H9 (cell line): ENCODE data around the gene GSG1L. TPM values are rescaled to one million over a fixed set of nuclear protein-coding genes. Genes with fewer than 3 reads are reported as not detected.

Experiments used
- DNase-seq: peaks from one replicate; pipeline ENCODE4 v3.0.0-alpha.2; 2017
- H2AFZ ChIP-seq: one replicate; pipeline ENCODE4 v1.6.1; 2013; ENCODE audit warnings: mild to moderate bottlenecking, low read length, control low read depth, moderate library complexity
- H2AK5ac ChIP-seq: 2 replicates; pipeline ENCODE4 v1.6.1; 2013; ENCODE audit warnings: low read length, control low read depth, mixed read lengths; ENCODE audit not compliant: insufficient read length
- H2BK120ac ChIP-seq: one replicate; pipeline ENCODE4 v1.6.1; 2013; ENCODE audit warnings: low read depth, mild to moderate bottlenecking, low read length, control low read depth, inconsistent platforms; ENCODE audit not compliant: poor library complexity, severe bottlenecking
- H2BK12ac ChIP-seq: 2 replicates; pipeline ENCODE4 v1.6.1; 2013; ENCODE audit warnings: low read length, control low read depth, mixed read lengths, low read depth; ENCODE audit not compliant: insufficient read length
- H2BK15ac ChIP-seq: 2 replicates; pipeline ENCODE4 v1.6.1; 2013; ENCODE audit warnings: low read depth, low read length, control low read depth
- H2BK20ac ChIP-seq: one replicate; pipeline ENCODE4 v1.6.1; 2013; ENCODE audit warnings: low read depth, mild to moderate bottlenecking, low read length, control low read depth, inconsistent platforms; ENCODE audit not compliant: poor library complexity, severe bottlenecking
- H2BK5ac ChIP-seq: 2 replicates; pipeline ENCODE4 v1.6.1; 2013; ENCODE audit warnings: low read length, control low read depth, mixed read lengths; ENCODE audit not compliant: insufficient read length
- H3K14ac ChIP-seq: 2 replicates; pipeline ENCODE4 v1.6.1; 2013; ENCODE audit warnings: low read length, control low read depth; ENCODE audit not compliant: insufficient read depth
- H3K18ac ChIP-seq: 2 replicates; pipeline ENCODE4 v1.6.1; 2013; ENCODE audit warnings: low read depth, mild to moderate bottlenecking, mixed read lengths, low read length, control low read depth; ENCODE audit not compliant: insufficient read length
- H3K23ac ChIP-seq: 2 replicates; pipeline ENCODE4 v1.6.1; 2013; ENCODE audit warnings: low read length, control low read depth, mixed read lengths, low read depth; ENCODE audit not compliant: insufficient read length
- H3K23me2 ChIP-seq: 2 replicates; pipeline ENCODE4 v1.6.1; 2013; ENCODE audit warnings: low read depth, mild to moderate bottlenecking, mixed read lengths, low read length, control low read depth; ENCODE audit not compliant: insufficient read length, poor library complexity, severe bottlenecking
- H3K27ac ChIP-seq: 2 replicates; pipeline ENCODE4 v1.5.1; 2013; ENCODE audit warnings: low read length, control low read depth, mixed read lengths, low read depth; ENCODE audit not compliant: insufficient read length
- H3K27me3 ChIP-seq: 2 replicates; pipeline ENCODE4 v1.6.1; 2013; ENCODE audit warnings: low read length, control low read depth, inconsistent platforms; ENCODE audit not compliant: insufficient read depth
- H3K4ac ChIP-seq: 2 replicates; pipeline ENCODE4 v1.6.1; 2013; ENCODE audit warnings: low read depth, mild to moderate bottlenecking, control low read depth, inconsistent platforms, low read length, moderate library complexity
- H3K4me1 ChIP-seq: 2 replicates; pipeline ENCODE4 v1.6.1; 2013; ENCODE audit warnings: low read length, control low read depth, inconsistent platforms; ENCODE audit not compliant: insufficient read depth
- H3K4me2 ChIP-seq: 2 replicates; pipeline ENCODE4 v1.6.1; 2013; ENCODE audit warnings: low read length, control low read depth, mixed read lengths; ENCODE audit not compliant: insufficient read length, insufficient read depth
- H3K56ac ChIP-seq: 2 replicates; pipeline ENCODE4 v1.6.1; 2013; ENCODE audit warnings: low read depth, mild to moderate bottlenecking, mixed read lengths, low read length, control low read depth; ENCODE audit not compliant: insufficient read length
- H3K79me1 ChIP-seq: 2 replicates; pipeline ENCODE4 v1.6.1; 2013; ENCODE audit warnings: low read depth, mild to moderate bottlenecking, moderate library complexity, low read length, control low read depth, inconsistent platforms; ENCODE audit not compliant: insufficient read depth, poor library complexity, severe bottlenecking
- H3K79me2 ChIP-seq: 2 replicates; pipeline ENCODE4 v1.6.1; 2013; ENCODE audit warnings: low read length, control low read depth, inconsistent platforms; ENCODE audit not compliant: insufficient read depth
- H3K9ac ChIP-seq: 2 replicates; pipeline ENCODE4 v1.6.1; 2013; ENCODE audit warnings: low read length, control low read depth, mixed read lengths; ENCODE audit not compliant: insufficient read length; ENCODE audit errors: extremely low read depth
- H3K9me3 ChIP-seq: one replicate; pipeline ENCODE4 v1.6.1; 2013; ENCODE audit warnings: low read depth, low read length, inconsistent platforms; ENCODE audit not compliant: control insufficient read depth
- H3T11ph ChIP-seq: one replicate; pipeline ENCODE4 v1.6.1; 2013; ENCODE audit warnings: mild to moderate bottlenecking, low read length, control low read depth, inconsistent platforms
- H4K20me1 ChIP-seq: one replicate; pipeline ENCODE4 v1.6.1; 2013; ENCODE audit not compliant: control insufficient read depth, insufficient read length, insufficient read depth
- H4K5ac ChIP-seq: 2 replicates; pipeline ENCODE4 v1.6.1; 2013; ENCODE audit warnings: low read depth, mild to moderate bottlenecking, mixed read lengths, low read length, control low read depth; ENCODE audit not compliant: insufficient read length
- H4K8ac ChIP-seq: replicated peaks from 2 replicates; pipeline ENCODE4 v1.6.1; 2013; ENCODE audit warnings: low read length, control low read depth, mixed read lengths, low read depth; ENCODE audit not compliant: insufficient read length
- H4K91ac ChIP-seq: 2 replicates; pipeline ENCODE4 v1.6.1; 2013; ENCODE audit warnings: low read depth, mild to moderate bottlenecking, moderate library complexity, mixed read lengths, low read length, control low read depth; ENCODE audit not compliant: insufficient read length
- H3K27ac Mint-ChIP-seq, 3 experiments: 2 replicates in 2 of 3; 3 replicates in 1 of 3; pipeline ENCODE4 v1.8.0; 2020 to 2021; ENCODE audit warnings: mixed read lengths in 3 of 3, mild to moderate bottlenecking in 1 of 3, moderate library complexity in 1 of 3
- H3K27me3 Mint-ChIP-seq: 2 replicates; pipeline ENCODE4 v1.8.0; 2021; ENCODE audit warnings: low read depth, mild to moderate bottlenecking, moderate library complexity, mixed read lengths
- H3K36me3 Mint-ChIP-seq, 3 experiments: 2 replicates in 2 of 3; 3 replicates in 1 of 3; pipeline ENCODE4 v1.8.0; 2020 to 2021; ENCODE audit warnings: low read depth in 3 of 3, mixed read lengths in 3 of 3; ENCODE audit not compliant: insufficient read depth in 1 of 3
- H3K4me1 Mint-ChIP-seq, 2 experiments: 2 replicates each; pipeline ENCODE4 v1.8.0; 2020; ENCODE audit warnings: mixed read lengths in 2 of 2
- H3K4me3 Mint-ChIP-seq, 2 experiments: 2 replicates in 1 of 2; 3 replicates in 1 of 2; pipeline ENCODE4 v1.8.0; 2020 to 2021; ENCODE audit warnings: mild to moderate bottlenecking in 2 of 2, mixed read lengths in 2 of 2, moderate library complexity in 1 of 2
- H3K9me3 Mint-ChIP-seq, 2 experiments: 2 replicates in 1 of 2; 3 replicates in 1 of 2; pipeline ENCODE4 v1.8.0; 2020; ENCODE audit warnings: mild to moderate bottlenecking in 2 of 2, mixed read lengths in 2 of 2, moderate library complexity in 1 of 2
- WGBS: extraction: QIAGEN DNeasy Blood & Tissue Kit; methylation state at CpG from one replicate; pipeline ENCODE4 v1.1.7; 2013; ENCODE audit warnings: missing lambda C conversion rate, low lambda C conversion rate, mixed read lengths; ENCODE audit not compliant: insufficient read length; ENCODE audit errors: extremely low coverage; 5-methylcytosine and 5-hydroxymethylcytosine counted together
- total RNA-seq: library from RNA; stranded (reverse); gene quantifications from 2 replicates; pipeline ENCODE4 v1.2.1, GENCODE V29; 2021
- TF ChIP-seq, protein P1 (sequence below): fragments of 200-600 bp; sonication (generic); conservative IDR thresholded peaks from 3 replicates; pipeline ENCODE4 v1.8.0; 2021; ENCODE audit warnings: antibody characterized with exemption, mild to moderate bottlenecking

GSG1L gene
- total RNA-seq, 1 experiment from 2014 or later, result 0.35 TPM

DNA sequence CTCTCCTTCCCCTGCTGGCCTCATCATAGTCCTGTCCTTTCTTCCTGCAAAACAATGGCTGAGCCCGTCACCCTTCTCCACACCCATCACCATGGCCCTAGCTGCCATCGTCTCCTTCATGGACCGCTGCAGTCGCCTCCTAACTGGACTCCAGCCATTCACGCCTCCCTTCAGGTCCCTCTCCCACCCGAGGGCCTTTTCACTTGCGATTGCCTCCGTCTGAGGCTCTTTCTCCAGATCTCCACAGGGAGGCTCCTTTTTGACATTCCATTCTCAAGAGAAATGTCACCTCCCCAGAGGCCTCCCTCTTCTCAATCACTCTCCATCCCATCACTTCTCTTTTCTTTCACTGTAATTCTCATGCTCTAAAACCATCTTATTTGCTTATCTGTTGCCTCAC, 23.5 kb downstream of the GSG1L start:
- Histone ChIP-seq H2BK120ac (no peak overlapping the region), H3K9me3 (no peaks in the 10 kb centered on the region), H3K9ac (no peak overlapping the region), H3K56ac (no peak overlapping the region), H4K5ac (no peak overlapping the region), H3K79me1 (no peaks in the 10 kb centered on the region), H3K23me2 (no peaks in the 10 kb centered on the region), H4K20me1 (no peaks in the 10 kb centered on the region), H3K18ac (no peak overlapping the region), H4K8ac (no peak overlapping the region), H4K91ac (no peak overlapping the region), H3K27me3 (no peaks in the 10 kb centered on the region), H2BK12ac (no peak overlapping the region), H3K4ac (no peak overlapping the region), H3T11ph (no peak overlapping the region), H2BK15ac (no peak overlapping the region), H2AK5ac (no peak overlapping the region), H3K23ac (no peak overlapping the region), H2BK20ac (no peak overlapping the region), H3K4me1 (no peaks in the 10 kb centered on the region; the same call in 1 of the 2 replicates), H3K4me2 (no peak overlapping the region), H3K14ac (no peak overlapping the region; the same call in 1 of the 2 replicates), H2BK5ac (no peak overlapping the region), H3K79me2 (no peaks in the 10 kb centered on the region), H3K27ac (no peak overlapping the region), H2AFZ (no peak overlapping the region)
- no peak for DNase-seq
- Mint-ChIP-seq H3K27me3 (peaks cover 4% of the 10 kb centered on the region), H3K4me3 (no peak overlapping the region), H3K27ac (no peak overlapping the region), H3K4me1 (peaks cover 5 to 6% of the 10 kb centered on the region in 2 experiments; a peak in 3 of 4 replicates), H3K36me3 (no peaks in the 10 kb centered on the region), H3K9me3 (no peaks in the 10 kb centered on the region)
- WGBS, result no CpG with 5 or more reads among the region's 8 CpGs
- TF ChIP-seq, protein P1, sequence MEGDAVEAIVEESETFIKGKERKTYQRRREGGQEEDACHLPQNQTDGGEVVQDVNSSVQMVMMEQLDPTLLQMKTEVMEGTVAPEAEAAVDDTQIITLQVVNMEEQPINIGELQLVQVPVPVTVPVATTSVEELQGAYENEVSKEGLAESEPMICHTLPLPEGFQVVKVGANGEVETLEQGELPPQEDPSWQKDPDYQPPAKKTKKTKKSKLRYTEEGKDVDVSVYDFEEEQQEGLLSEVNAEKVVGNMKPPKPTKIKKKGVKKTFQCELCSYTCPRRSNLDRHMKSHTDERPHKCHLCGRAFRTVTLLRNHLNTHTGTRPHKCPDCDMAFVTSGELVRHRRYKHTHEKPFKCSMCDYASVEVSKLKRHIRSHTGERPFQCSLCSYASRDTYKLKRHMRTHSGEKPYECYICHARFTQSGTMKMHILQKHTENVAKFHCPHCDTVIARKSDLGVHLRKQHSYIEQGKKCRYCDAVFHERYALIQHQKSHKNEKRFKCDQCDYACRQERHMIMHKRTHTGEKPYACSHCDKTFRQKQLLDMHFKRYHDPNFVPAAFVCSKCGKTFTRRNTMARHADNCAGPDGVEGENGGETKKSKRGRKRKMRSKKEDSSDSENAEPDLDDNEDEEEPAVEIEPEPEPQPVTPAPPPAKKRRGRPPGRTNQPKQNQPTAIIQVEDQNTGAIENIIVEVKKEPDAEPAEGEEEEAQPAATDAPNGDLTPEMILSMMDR, result no peak
